DND-41 (cell line): Measurements from ENCODE around the gene ANK3.

ENCODE experiments used
- ATAC-seq: fragments of 200-7000 bp; cut with Tn5 transposase; 3 replicates; pipeline ENCODE4 v1.9.1; 2021; ENCODE audit warnings: low read depth; ENCODE audit not compliant: insufficient read depth
- DNase-seq: peaks from one replicate; pipeline ENCODE4 v3.0.0-alpha.2; 2020
- H2AFZ ChIP-seq: 2 replicates; pipeline ENCODE4 v1.6.0; 2012; ENCODE audit warnings: low read depth, low read length
- H3K27ac ChIP-seq: 2 replicates; pipeline ENCODE4 v1.5.1; 2012; ENCODE audit warnings: low read length, inconsistent platforms
- H3K27me3 ChIP-seq: fragments of 200-600 bp; sonication (generic); 2 replicates; pipeline ENCODE4 v1.6.0; 2012; ENCODE audit warnings: low read length, mild to moderate bottlenecking, inconsistent platforms; ENCODE audit not compliant: insufficient read depth, poor library complexity
- H3K36me3 ChIP-seq: 2 replicates; pipeline ENCODE4 v1.5.1; 2012; ENCODE audit warnings: low read length, inconsistent platforms; ENCODE audit not compliant: insufficient read depth
- H3K4me1 ChIP-seq: 2 replicates; pipeline ENCODE4 v1.5.1; 2012; ENCODE audit warnings: mild to moderate bottlenecking, low read length; ENCODE audit not compliant: insufficient read depth
- H3K4me2 ChIP-seq: 2 replicates; pipeline ENCODE4 v1.6.0; 2012; ENCODE audit warnings: mild to moderate bottlenecking, moderate library complexity, low read length, inconsistent platforms; ENCODE audit not compliant: insufficient read depth
- H3K4me3 ChIP-seq, 2 experiments: fragments of 200-600 bp in 1 of 2; shearing (Covaris generic) in 1 of 2; 2 replicates each; pipeline ENCODE4 v1.5.1; 2012 to 2016; ENCODE audit warnings: inconsistent platforms in 2 of 2, low read length in 2 of 2, mild to moderate bottlenecking in 2 of 2, low read depth in 1 of 2, moderate library complexity in 1 of 2
- H3K79me2 ChIP-seq: 2 replicates; pipeline ENCODE4 v1.6.0; 2012; ENCODE audit warnings: low read length, inconsistent platforms; ENCODE audit not compliant: insufficient read depth
- H3K9ac ChIP-seq: 2 replicates; pipeline ENCODE4 v1.6.0; 2012; ENCODE audit warnings: low read depth, mild to moderate bottlenecking, inconsistent platforms, low read length, moderate library complexity
- H3K9me3 ChIP-seq: 2 replicates; pipeline ENCODE4 v1.5.1; 2012; ENCODE audit warnings: low read length, moderate library complexity, mild to moderate bottlenecking, inconsistent platforms; ENCODE audit not compliant: insufficient read depth, severe bottlenecking
- H4K20me1 ChIP-seq: 2 replicates; pipeline ENCODE4 v1.6.0; 2012; ENCODE audit warnings: low read length; ENCODE audit not compliant: insufficient read depth
- EZH2 ChIP-seq: IDR thresholded peaks from 3 replicates; pipeline ENCODE4 v1.6.1; 2012; ENCODE audit warnings: borderline replicate concordance, low read depth, mild to moderate bottlenecking, moderate library complexity, low read length, inconsistent platforms; ENCODE audit not compliant: severe bottlenecking
- TF ChIP-seq, protein P1 (sequence below): IDR thresholded peaks from 2 replicates; pipeline ENCODE4 v1.5.1; 2012; ENCODE audit warnings: borderline replicate concordance, low read length, moderate library complexity, mild to moderate bottlenecking; ENCODE audit not compliant: poor library complexity, severe bottlenecking; ENCODE audit errors: extremely low read depth

Gene ANK3

DNA sequence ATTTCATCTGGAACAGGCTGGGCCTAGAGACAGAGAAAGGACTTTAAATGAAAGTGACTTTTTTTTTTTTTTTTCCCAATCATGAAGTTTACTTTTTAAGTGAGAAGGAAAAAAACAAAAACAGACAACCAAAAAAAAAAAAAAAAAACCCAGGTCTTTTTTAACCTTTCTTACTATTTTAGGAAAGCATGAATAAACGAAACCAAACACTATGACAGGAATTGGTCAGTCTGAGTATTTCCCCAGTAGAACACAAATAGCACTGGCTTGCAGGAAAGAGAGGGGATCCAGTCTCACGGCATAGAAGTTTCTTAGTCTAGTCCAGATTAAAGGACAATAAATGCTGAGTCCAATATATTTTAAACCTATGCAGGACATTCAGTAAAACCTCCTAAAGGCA, 302.8 kb downstream of the ANK3 start:
- no peak overlapping the region for H3K4me3 ChIP-seq
- H3K4me2 ChIP-seq, result no peak overlapping the region
- TF ChIP-seq, protein P1, sequence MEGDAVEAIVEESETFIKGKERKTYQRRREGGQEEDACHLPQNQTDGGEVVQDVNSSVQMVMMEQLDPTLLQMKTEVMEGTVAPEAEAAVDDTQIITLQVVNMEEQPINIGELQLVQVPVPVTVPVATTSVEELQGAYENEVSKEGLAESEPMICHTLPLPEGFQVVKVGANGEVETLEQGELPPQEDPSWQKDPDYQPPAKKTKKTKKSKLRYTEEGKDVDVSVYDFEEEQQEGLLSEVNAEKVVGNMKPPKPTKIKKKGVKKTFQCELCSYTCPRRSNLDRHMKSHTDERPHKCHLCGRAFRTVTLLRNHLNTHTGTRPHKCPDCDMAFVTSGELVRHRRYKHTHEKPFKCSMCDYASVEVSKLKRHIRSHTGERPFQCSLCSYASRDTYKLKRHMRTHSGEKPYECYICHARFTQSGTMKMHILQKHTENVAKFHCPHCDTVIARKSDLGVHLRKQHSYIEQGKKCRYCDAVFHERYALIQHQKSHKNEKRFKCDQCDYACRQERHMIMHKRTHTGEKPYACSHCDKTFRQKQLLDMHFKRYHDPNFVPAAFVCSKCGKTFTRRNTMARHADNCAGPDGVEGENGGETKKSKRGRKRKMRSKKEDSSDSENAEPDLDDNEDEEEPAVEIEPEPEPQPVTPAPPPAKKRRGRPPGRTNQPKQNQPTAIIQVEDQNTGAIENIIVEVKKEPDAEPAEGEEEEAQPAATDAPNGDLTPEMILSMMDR, result no peak
- TF ChIP-seq EZH2, result no peak
- H3K4me1 ChIP-seq, result no peaks in the 10 kb centered on the region
- H3K79me2 ChIP-seq, result no peaks in the 10 kb centered on the region
- DNase-seq (no peak), ATAC-seq (no peak)
- H2AFZ ChIP-seq, result no peak overlapping the region
- no peaks in the 10 kb centered on the region for H4K20me1 ChIP-seq
- H3K9ac ChIP-seq, result no peak overlapping the region
- no peaks in the 10 kb centered on the region for H3K9me3 ChIP-seq
- H3K36me3 ChIP-seq, result no peaks in the 10 kb centered on the region
- no peaks in the 10 kb centered on the region for H3K27me3 ChIP-seq
- no peak overlapping the region for H3K27ac ChIP-seq

DNA sequence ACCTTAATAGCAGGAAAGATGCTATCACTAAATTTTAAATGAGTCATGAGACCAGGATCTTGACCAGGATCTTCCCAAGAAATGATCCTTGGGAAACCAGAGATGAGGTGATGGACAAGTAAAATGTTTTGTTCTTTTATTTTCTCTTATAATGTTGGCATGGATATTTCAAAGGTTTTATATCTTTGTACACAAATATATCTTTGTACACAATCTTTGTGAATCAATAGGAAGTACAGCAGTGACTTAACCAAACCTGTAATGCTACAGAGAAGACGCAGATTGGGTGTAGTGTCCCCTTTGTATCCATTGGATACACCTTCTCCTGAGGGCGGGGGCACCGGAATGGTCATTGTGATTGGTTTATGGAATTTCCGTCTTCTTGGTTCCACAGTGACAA, 303.3 kb downstream of the ANK3 start:
- ATAC-seq (no peak), DNase-seq (no peak)
- TF ChIP-seq, protein P1, result no peak
- TF ChIP-seq EZH2, result no peak
- H2AFZ ChIP-seq, result no peak overlapping the region
- H3K27me3 ChIP-seq, result no peaks in the 10 kb centered on the region
- no peak overlapping the region for H3K4me2 ChIP-seq
- H3K4me1 ChIP-seq, result no peaks in the 10 kb centered on the region
- no peak overlapping the region for H3K27ac ChIP-seq
- H3K9ac ChIP-seq, result no peak overlapping the region
- H3K9me3 ChIP-seq, result no peaks in the 10 kb centered on the region
- H3K4me3 ChIP-seq, result no peak overlapping the region
- no peaks in the 10 kb centered on the region for H3K79me2 ChIP-seq
- no peaks in the 10 kb centered on the region for H3K36me3 ChIP-seq
- H4K20me1 ChIP-seq, result no peaks in the 10 kb centered on the region

DNA sequence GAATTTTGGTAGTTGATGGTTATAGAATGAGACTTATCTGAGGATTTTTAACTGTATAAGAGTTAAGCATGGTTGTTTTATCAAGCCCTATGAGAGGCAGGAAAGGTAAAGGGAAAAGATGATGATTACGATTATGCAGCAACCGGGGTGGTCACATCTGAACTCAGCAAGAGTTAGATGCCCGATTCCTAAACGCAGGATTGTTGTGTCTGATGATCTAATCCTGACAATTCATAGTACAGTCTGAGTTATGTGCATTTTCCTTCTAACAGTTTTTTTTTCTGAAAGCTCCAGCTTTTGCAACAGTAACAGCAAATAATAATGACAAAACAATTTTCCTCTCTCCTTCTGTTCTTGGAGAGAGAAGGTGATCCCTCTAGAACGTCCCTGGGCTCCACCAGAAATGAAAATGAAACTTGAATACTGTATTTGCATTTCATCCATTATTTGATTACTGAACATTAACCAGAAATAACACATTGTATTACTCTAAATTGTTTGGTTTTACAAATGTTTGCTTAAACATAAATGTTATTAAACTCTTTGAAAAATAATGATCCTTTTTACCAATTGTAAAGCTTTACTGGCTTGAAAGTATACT, 306.8 kb downstream of the ANK3 start:
- no peaks in the 10 kb centered on the region for H3K27me3 ChIP-seq
- H3K4me1 ChIP-seq, result no peaks in the 10 kb centered on the region
- H3K4me2 ChIP-seq, result no peak overlapping the region
- H3K9ac ChIP-seq, result no peak overlapping the region
- no peak for TF ChIP-seq EZH2
- TF ChIP-seq, protein P1, result no peak
- no peaks in the 10 kb centered on the region for H3K36me3 ChIP-seq
- no peak for DNase-seq
- no peaks in the 10 kb centered on the region for H4K20me1 ChIP-seq
- no peaks in the 10 kb centered on the region for H3K79me2 ChIP-seq
- no peaks in the 10 kb centered on the region for H3K9me3 ChIP-seq
- ATAC-seq, result no peak
- no peak overlapping the region for H2AFZ ChIP-seq
- H3K4me3 ChIP-seq, result no peak overlapping the region
- no peak overlapping the region for H3K27ac ChIP-seq
